ENCODE data around the gene KYNU.
A peak's percentile ranks its signal among the peaks of the same experiment; 100 is the strongest.

KYNU gene

GRCh38 chr2:142981069-142981378 lies 103.6 kb downstream of the KYNU start:
- DNase-seq (ENCODE audit: low read depth): no peak
- no peak for TF ChIP-seq CTCF (IDR thresholded peaks at IDR 0.05; ENCODE audit: control insufficient read depth, extremely low read depth, insufficient read depth)
- no peak overlapping the region for H3K4me3 ChIP-seq (ENCODE audit: low read depth, low read length)

- no peak overlapping the region for H3K4me3 ChIP-seq (ENCODE audit: low read depth, low read length)
- DNase-seq (ENCODE audit: low read depth): no peak
- no peak for TF ChIP-seq CTCF (IDR thresholded peaks at IDR 0.05; ENCODE audit: control insufficient read depth, extremely low read depth, insufficient read depth)
Measured at GRCh38 chr2:142981756-142982155, 104.3 kb downstream of the KYNU start.

GRCh38 chr2:142983174-142983573 lies 105.7 kb downstream of the KYNU start:
- no peak overlapping the region for H3K4me3 ChIP-seq (ENCODE audit: low read depth, low read length)
- no peak for DNase-seq (ENCODE audit: low read depth)
- TF ChIP-seq CTCF (IDR thresholded peaks at IDR 0.05; ENCODE audit: control insufficient read depth, extremely low read depth, insufficient read depth): no peak

GRCh38 chr2:142984657-142985056 lies 107.2 kb downstream of the KYNU start:
- no peak overlapping the region for H3K4me3 ChIP-seq (ENCODE audit: low read depth, low read length)
- no peak for DNase-seq (ENCODE audit: low read depth)
- TF ChIP-seq CTCF (IDR thresholded peaks at IDR 0.05; ENCODE audit: control insufficient read depth, extremely low read depth, insufficient read depth): no peak

- no peak for TF ChIP-seq CTCF (IDR thresholded peaks at IDR 0.05; ENCODE audit: control insufficient read depth, extremely low read depth, insufficient read depth)
- H3K4me3 ChIP-seq (ENCODE audit: low read depth, low read length): no peak overlapping the region
- no peak for DNase-seq (ENCODE audit: low read depth)
Measured at GRCh38 chr2:142987044-142987443, 109.6 kb downstream of the KYNU start.

GRCh38 chr2:142989273-142990204 lies 112.1 kb downstream of the KYNU start:
- DNase-seq (ENCODE audit: low read depth): peak; percentile 79
- H3K4me3 ChIP-seq (ENCODE audit: low read depth, low read length): no peak overlapping the region
- TF ChIP-seq CTCF (IDR thresholded peaks at IDR 0.05; ENCODE audit: control insufficient read depth, extremely low read depth, insufficient read depth): peak; percentile 53

- no peak overlapping the region for H3K4me3 ChIP-seq (ENCODE audit: low read depth, low read length)
- DNase-seq (ENCODE audit: low read depth): no peak
- TF ChIP-seq CTCF (IDR thresholded peaks at IDR 0.05; ENCODE audit: control insufficient read depth, extremely low read depth, insufficient read depth): no peak
Measured at GRCh38 chr2:142991295-142991694, 113.8 kb downstream of the KYNU start.

Measured in LNCaP clone FGC (cell line).